Measurements from ENCODE around the gene TOP2A. TPM values are rescaled to one million over a fixed set of nuclear protein-coding genes. Genes with fewer than 3 reads are reported as not detected.
A peak's percentile ranks its signal among the peaks of the same experiment; 100 is the strongest.

The TOP2A gene
- total RNA-seq, 1 experiment from 2014 or later = 230 TPM

GRCh38 chr17:40460968-40461731, 43.5 kb upstream of the TOP2A start:
- no peaks in the 10 kb centered on the region for H3K79me2 ChIP-seq (ENCODE audit: insufficient read depth, low read length)
- no peak overlapping the region for H4K8ac ChIP-seq (replicated peaks; ENCODE audit: insufficient read length, low read depth, low read length)
- H3K27me3 Mint-ChIP-seq (ENCODE audit: low read depth) = peaks cover 3% of the 10 kb centered on the region; the same call in 1 of the 2 replicates

More at GRCh38 chr17:40460968-40461731, 43.5 kb upstream of the TOP2A start:
- Histone ChIP-seq H3K27ac (ENCODE audit: insufficient read length, low read depth, low read length) (no peak overlapping the region), H2BK20ac (ENCODE audit: low read depth, low read length, poor library complexity, severe bottlenecking) (no peak overlapping the region), H3K9ac (ENCODE audit: extremely low read depth, insufficient read length, low read length) (no peak overlapping the region), H2AFZ (ENCODE audit: low read length) (no peak overlapping the region), H2BK12ac (ENCODE audit: insufficient read length, low read depth, low read length) (no peak overlapping the region), H3T11ph (ENCODE audit: low read length) (no peak overlapping the region), H3K23me2 (ENCODE audit: insufficient read length, low read depth, low read length, poor library complexity, severe bottlenecking) (no peaks in the 10 kb centered on the region), H3K56ac (ENCODE audit: insufficient read length, low read depth, low read length) (no peak overlapping the region), H3K27me3 (ENCODE audit: insufficient read depth, low read length) (no peaks in the 10 kb centered on the region), H2AK5ac (ENCODE audit: insufficient read length, low read length) (no peak overlapping the region), H3K9me3 (ENCODE audit: control insufficient read depth, low read depth, low read length) (no peaks in the 10 kb centered on the region), H4K91ac (ENCODE audit: insufficient read length, low read depth, low read length) (no peak overlapping the region), H4K5ac (ENCODE audit: insufficient read length, low read depth, low read length) (no peak overlapping the region), H2BK5ac (ENCODE audit: insufficient read length, low read length) (no peak overlapping the region), H3K14ac (ENCODE audit: insufficient read depth, low read length) (no peak overlapping the region), H3K79me1 (ENCODE audit: insufficient read depth, low read depth, low read length, poor library complexity, severe bottlenecking) (no peaks in the 10 kb centered on the region), H3K4me1 (ENCODE audit: insufficient read depth, low read length) (peaks cover 7% of the 10 kb centered on the region; the same call in 1 of the 2 replicates), H4K20me1 (ENCODE audit: control insufficient read depth, insufficient read depth, insufficient read length) (peaks cover 2% of the 10 kb centered on the region), H3K18ac (ENCODE audit: insufficient read length, low read depth, low read length) (peak overlapping the region; percentile 21), H3K4me2 (ENCODE audit: insufficient read depth, insufficient read length, low read length) (no peak overlapping the region), H2BK15ac (ENCODE audit: low read depth, low read length) (no peak overlapping the region), H2BK120ac (ENCODE audit: low read depth, low read length, poor library complexity, severe bottlenecking) (no peak overlapping the region), H3K23ac (ENCODE audit: insufficient read length, low read depth, low read length) (no peak overlapping the region), H3K4ac (ENCODE audit: low read depth, low read length) (no peak overlapping the region)
- no peak for DNase-seq
- no CpG with 5 or more reads among the region's 9 CpGs for WGBS (ENCODE audit: extremely low coverage, insufficient read length, low lambda C conversion rate)
- Mint-ChIP-seq H3K4me3 (no peak overlapping the region), H3K36me3 (ENCODE audit: insufficient read depth in 1 of 3, low read depth in 3 of 3) (peaks cover 8 to 18% (median 13%) of the 10 kb centered on the region in 3 experiments; a peak in 5 of 7 replicates), H3K4me1 (peaks cover 40 to 58% of the 10 kb centered on the region in 2 experiments), H3K27ac (0 out of 7 replicates have a peak overlapping the region, but pooled peaks of 1 of the 3 experiments have one; percentile 40), H3K9me3 (peaks cover 2 to 3% of the 10 kb centered on the region in 2 experiments; a peak in 1 of 5 replicates)
- no peak for TF ChIP-seq CTCF (conservative IDR thresholded peaks at IDR 0.05)
